Astrocyte (in vitro differentiated cells and primary cell): ENCODE data around the gene FIGN.

Source experiments
- CTCF ChIP-seq: IDR thresholded peaks from 2 replicates; pipeline ENCODE4 v1.5.1; 2011; ENCODE audit warnings: low read depth, mild to moderate bottlenecking, inconsistent platforms, low read length, moderate library complexity; ENCODE audit not compliant: insufficient read depth
- EZH2 ChIP-seq: IDR thresholded peaks from 2 replicates; pipeline ENCODE4 v1.6.1; 2012; ENCODE audit warnings: mild to moderate bottlenecking, low read length, inconsistent platforms; ENCODE audit not compliant: insufficient read depth

GRCh38 chr2:163613266-163613731, 122.5 kb downstream of the FIGN start:
- TF ChIP-seq CTCF (no peak), EZH2 (no peak)
